ENCODE data around the gene CHCT1. TPM values are rescaled to one million over a fixed set of nuclear protein-coding genes. Genes with fewer than 3 reads are reported as not detected.

The CHCT1 gene
- total and polyA plus RNA-seq, 2 of the 8 experiments (the other 6 are each of a cell fraction or from before 2014, with no cell fraction given) = 0.06 TPM; not detected in 1

- no peak overlapping the region for H4K5ac ChIP-seq (ENCODE audit: insufficient read length, low read depth, low read length)
- no peak overlapping the region for H2BK5ac ChIP-seq (ENCODE audit: low read depth, low read length)
- H3K56ac ChIP-seq (replicated peaks; ENCODE audit: insufficient read length, low read depth, low read length) = no peak overlapping the region
- FAIRE-seq (no peak), DNase-seq (ENCODE audit: low read depth in 1 of 2, low spot score in 2 of 2) (no peak)
- WGBS, 2 experiments (ENCODE audit: extremely low coverage in 1 of 2, insufficient coverage in 1 of 2, insufficient read length in 1 of 2, insufficient replicate concordance in 2 of 2, low coverage in 1 of 2, low lambda C conversion rate in 2 of 2, missing lambda C conversion rate in 1 of 2) = 95% methylated on average over 1 of the region's 1 CpG; no CpG with 5 or more reads in 1 of the 2 experiments
- H3K23me2 ChIP-seq (ENCODE audit: low read depth, low read length) = no peaks in the 10 kb centered on the region
- H4K8ac ChIP-seq (ENCODE audit: extremely low read depth, insufficient read depth, low read length) = no peak overlapping the region
- H3K18ac ChIP-seq (ENCODE audit: extremely low read depth, low read length) = no peak overlapping the region
- peaks cover 2 to 49% (median 5%) of the 10 kb centered on the region in 4 experiments; a peak in 7 of 8 replicates for H3K36me3 ChIP-seq (ENCODE audit: control insufficient read depth in 2 of 4, insufficient read depth in 4 of 4, low read length in 3 of 4)
- H2BK120ac ChIP-seq (replicated peaks; ENCODE audit: low read depth, low read length) = no peak overlapping the region
- TF ChIP-seq EP300 (IDR thresholded peaks at IDR 0.05; ENCODE audit: borderline replicate concordance in 1 of 2, low read depth in 2 of 2, low read length in 2 of 2) (no peak), TCF12 (IDR thresholded peaks at IDR 0.05; ENCODE audit: low read depth, low read length) (no peak), CEBPB (IDR thresholded peaks at IDR 0.05; ENCODE audit: low read depth, low read length) (no peak), SIRT6 (IDR thresholded peaks at IDR 0.05; ENCODE audit: low read length) (no peak), POLR2A (IDR thresholded peaks at IDR 0.05; ENCODE audit: control extremely low read depth in 1 of 2, low read depth in 2 of 2, low read length in 2 of 2) (no peak), RAD21 (IDR thresholded peaks at IDR 0.05 in 1 of 2, conservative IDR thresholded peaks at IDR 0.05 in 1 of 2; ENCODE audit: low read depth in 2 of 2, low read length in 2 of 2) (no peak), NANOG (IDR thresholded peaks at IDR 0.05; ENCODE audit: insufficient read depth, low read depth, low read length, poor library complexity, severe bottlenecking) (no peak), SUZ12 (IDR thresholded peaks at IDR 0.05; ENCODE audit: low read length) (no peak)
- no peaks in the 10 kb centered on the region for H3K9me3 ChIP-seq (ENCODE audit: insufficient read depth in 2 of 2, low read depth in 1 of 2, low read length in 1 of 2)
- H2AFZ ChIP-seq (ENCODE audit: low read length) = no peak overlapping the region
- ChIA-PET POLR2A (ENCODE audit: partially characterized antibody) (no interaction called here), CTCF (ENCODE audit: partially characterized antibody) (no interaction called here)
- H3K14ac ChIP-seq (ENCODE audit: insufficient read length) = no peak overlapping the region
- no peak overlapping the region for H3K4me3 ChIP-seq (ENCODE audit: extremely low read depth in 1 of 4, insufficient read depth in 2 of 4, low read depth in 3 of 4, low read length in 4 of 4)
- no peak overlapping the region for H2BK12ac ChIP-seq (ENCODE audit: low read depth, low read length)
- no peak overlapping the region for H2BK20ac ChIP-seq (ENCODE audit: low read length)
- H3K4ac ChIP-seq (replicated peaks; ENCODE audit: insufficient read length, low read depth, low read length) = no peak overlapping the region
- no peaks in the 10 kb centered on the region for H3K27me3 ChIP-seq (replicated peaks in 1 of 4; ENCODE audit: control insufficient read depth in 3 of 4, extremely low read depth in 1 of 4, insufficient read depth in 3 of 4, low read length in 3 of 4)
- H2AK5ac ChIP-seq (ENCODE audit: low read depth, low read length) = no peak overlapping the region
- no peaks in the 10 kb centered on the region for H3K79me1 ChIP-seq (ENCODE audit: low read depth, low read length)
- no peak overlapping the region for H2BK15ac ChIP-seq (ENCODE audit: low read length)
- H3K4me2 ChIP-seq (ENCODE audit: insufficient read depth in 1 of 2, low read depth in 2 of 2, low read length in 2 of 2) = no peak overlapping the region
- H3K9ac ChIP-seq (replicated peaks in 1 of 4; ENCODE audit: extremely low read depth in 1 of 4, low read depth in 3 of 4, low read length in 3 of 4) = no peak overlapping the region
- H3K4me1 ChIP-seq (replicated peaks in 1 of 4; ENCODE audit: control insufficient read depth in 3 of 4, insufficient read depth in 4 of 4, low read length in 3 of 4) = no peaks in the 10 kb centered on the region
- H3K23ac ChIP-seq (ENCODE audit: insufficient read length) = no peak overlapping the region
- no peaks in the 10 kb centered on the region for H3K79me2 ChIP-seq (ENCODE audit: control insufficient read depth in 1 of 2, insufficient read depth in 2 of 2, low read length in 2 of 2)
- no peak overlapping the region for H4K91ac ChIP-seq (replicated peaks; ENCODE audit: insufficient read length, low read length)
- no peaks in the 10 kb centered on the region for H4K20me1 ChIP-seq (replicated peaks in 1 of 2; ENCODE audit: control insufficient read depth in 1 of 2, insufficient read depth in 2 of 2, low read length in 2 of 2)
- H3K27ac ChIP-seq (ENCODE audit: low read depth, low read length) = no peak overlapping the region
Observed at GRCh38 chr17:60451071-60451470, 28.8 kb downstream of the CHCT1 start.

All from H1 (cell line).